ENCODE measurements around the gene ALS2CL.

The ALS2CL gene

DNA sequence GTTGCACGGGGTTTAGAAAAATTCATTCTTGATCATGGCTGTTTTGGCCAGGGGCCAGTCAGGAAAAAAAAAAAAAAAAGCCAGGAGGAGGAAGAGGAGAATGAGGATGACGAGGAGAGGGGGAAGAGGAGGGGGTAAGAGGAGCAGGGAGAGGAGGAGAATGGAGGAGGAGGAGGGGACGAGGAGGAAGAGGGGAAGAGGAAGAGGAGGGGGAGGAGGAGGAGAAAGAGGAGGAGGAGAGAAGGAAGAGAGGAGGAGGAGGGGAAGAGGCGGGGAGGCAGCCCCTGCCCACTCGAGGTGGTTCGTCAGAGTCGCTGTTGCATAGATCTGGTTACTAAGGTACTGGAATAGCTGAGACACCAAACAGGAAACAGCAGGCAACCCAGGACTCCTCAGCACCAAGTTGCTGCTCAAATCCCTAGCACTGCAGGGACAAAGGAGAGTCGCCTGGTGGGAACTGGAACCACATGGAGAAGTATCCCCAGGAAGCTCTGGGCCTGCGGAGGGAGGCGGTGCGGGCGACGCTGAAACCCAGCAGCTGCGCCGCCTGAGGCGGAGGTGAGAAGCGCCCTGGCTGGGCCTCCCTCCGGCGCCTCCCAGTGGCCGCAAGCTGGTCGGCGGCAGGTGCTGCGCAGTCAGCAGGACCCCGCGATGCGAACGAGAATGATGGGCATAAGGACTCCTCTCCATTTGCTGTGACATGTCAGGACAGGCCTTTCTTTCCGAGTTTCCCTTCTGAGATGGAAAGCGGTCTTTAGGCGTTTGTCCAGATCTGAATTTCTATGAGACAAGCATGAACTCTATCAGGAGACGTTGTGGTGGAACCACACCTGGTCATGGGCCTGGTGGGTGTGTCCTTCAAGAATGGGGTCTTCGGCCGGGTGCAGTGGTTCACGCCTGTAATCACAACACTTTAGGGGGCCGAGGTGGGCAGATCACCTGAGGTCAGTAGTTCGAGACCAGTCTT, 63.6 kb downstream of the ALS2CL start:
- DNase-seq (ENCODE audit: low spot score): peak; percentile 94

DNA sequence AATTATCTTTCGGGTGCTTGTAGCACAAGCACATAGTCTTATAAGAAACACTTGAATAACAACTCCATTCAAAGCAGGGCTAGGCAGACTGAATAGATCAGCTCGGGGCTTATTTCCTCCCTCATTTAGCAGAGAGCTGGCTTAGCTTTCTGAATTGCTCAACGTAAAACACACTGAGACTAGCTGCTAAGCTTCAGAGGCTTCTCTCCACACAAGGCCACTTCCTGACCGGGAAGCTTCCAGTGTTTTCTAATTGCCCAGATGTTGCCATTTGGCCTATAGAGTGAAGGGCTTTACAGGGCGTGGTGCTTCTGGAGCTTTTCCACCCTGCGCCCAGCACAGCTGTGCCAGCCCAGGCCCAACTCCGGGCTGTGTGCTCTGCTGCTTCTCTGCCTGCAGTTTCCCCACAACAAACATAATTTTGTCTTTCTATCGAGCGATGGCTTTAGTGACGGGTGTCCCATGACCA, 64.5 kb downstream of the ALS2CL start:
- DNase-seq (ENCODE audit: low spot score): peak; percentile 60

DNA sequence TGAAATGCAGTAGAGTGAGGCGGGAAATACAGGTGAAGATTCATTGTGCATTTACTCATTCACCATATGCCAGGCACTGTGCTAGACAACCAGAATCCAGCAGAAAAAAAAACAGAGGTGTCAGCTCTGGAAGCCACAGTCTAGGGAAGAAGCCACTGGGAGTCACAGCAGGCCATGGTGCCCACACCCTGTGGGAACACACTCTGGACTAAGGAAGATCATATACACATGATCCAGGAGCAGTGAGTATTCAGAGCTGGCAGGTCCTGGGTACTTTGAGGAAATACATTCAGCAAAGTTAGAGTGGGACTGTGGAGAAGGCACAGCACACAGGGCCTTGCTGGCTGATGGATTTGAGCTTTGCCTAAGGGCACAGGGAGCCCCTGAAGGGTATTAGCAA, 66.4 kb downstream of the ALS2CL start:
- no peak for DNase-seq (ENCODE audit: low spot score)

DNA sequence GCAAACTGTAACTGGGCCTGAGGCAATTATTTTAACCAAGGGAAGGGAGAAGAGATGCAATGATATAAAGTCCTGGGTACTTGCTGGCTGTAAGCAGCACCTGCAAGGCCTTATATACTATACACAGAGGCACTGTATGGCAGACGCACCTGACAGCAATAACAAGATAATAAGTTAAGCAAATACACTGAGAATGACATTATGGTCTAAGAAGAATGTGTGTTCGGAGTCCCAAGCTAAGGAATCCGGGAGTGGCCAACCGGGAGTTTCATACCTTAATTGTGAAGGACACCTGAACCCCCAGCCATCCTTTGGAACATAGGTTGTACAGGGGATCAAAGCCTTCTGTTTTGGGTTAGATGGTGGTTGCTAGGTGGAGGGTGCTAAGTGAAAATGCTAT, 67.4 kb downstream of the ALS2CL start:
- no peak for DNase-seq (ENCODE audit: low spot score)

DNA sequence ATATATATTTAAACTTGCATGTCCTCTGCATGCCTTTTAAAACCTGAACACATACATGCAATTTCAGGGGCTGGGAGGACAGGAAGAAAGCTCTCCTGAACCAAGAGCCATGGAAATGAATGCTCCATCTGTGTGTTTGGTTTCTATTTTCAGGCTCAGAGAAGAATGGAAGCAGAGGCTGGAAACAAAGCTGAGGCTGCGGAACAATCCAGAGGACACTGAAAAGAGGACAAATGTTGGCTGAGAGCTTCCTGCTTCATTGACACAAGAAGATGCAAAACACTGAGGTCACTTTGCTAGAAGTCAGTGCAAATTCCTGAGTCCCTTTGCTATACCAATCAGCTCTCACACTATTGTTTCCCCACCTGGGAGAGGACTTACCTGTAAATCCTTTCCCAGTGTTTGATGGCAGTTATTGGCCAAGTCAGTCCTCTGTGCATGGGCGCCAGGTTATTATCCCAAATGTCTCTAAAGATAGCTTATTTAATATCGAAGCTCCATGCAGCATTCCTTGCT, 68.4 kb downstream of the ALS2CL start:
- DNase-seq (ENCODE audit: low spot score): no peak

DNA sequence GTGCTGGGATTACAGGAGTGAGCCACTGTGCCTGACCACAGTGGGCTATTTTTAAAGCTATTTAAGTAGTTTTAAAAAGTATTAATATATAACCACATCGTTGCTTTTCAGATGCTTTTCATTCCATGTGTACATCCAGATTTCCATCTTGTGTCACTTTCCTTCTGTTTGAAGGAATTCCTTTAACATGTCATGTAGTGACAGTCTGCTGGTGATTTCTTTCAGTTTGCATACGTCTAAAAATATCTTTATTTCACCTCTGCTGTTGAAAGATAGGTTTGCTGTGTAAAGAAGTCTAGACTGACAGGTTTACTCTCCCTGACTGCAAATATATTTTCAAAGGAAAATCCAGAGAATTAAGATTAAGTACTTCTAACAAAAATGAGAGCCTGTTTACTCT, 68.9 kb downstream of the ALS2CL start:
- no peak for DNase-seq (ENCODE audit: low spot score)

DNA sequence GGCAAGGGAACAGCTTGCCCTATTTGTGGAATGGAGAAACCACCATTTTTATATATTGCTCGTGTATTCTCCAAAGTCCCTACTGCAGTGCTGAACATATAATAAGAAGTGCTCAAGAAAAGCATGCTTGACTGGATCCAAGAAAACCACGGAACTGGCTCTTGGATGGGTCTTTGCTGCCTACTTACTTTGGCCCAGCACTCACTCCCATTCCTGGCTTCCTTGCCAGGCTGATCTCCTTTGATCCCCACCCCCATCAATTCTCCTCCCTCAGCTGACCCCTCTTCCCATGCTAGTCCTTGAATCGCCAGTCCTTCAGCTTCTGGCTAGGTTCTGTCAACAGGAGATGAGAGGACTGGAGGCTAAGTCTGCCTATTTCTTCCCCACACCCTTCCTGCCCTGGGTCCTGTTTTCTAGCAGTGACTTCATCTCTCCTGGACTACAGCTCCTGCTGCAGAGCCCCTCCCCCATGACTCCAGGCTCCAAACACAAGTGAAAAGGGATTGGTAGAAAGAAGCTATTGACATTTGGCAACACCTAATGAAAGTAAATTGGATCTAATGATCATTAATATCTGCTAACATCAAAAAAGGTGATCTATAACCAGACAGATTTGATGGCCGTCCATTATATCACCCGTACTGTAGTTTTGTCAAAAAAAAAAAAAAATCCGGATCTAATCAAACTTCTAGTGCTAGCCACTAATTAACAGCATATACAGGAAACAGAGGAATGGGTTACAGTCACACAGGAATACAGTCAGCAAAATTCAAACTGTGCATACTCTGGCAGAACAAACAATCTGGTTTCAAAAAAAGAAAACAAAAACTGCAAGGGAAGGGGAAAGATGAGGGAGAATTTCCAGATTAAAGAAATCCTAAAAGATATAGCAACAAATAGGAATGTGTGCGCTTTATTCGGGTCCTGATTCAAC, 73.4 kb downstream of the ALS2CL start:
- DNase-seq (ENCODE audit: low spot score): no peak

Data from GM03348 (cell line).